D721Med (cell line): ENCODE measurements around the gene HMCN1.
"Not testable (repeated sequence)": the region's sequence is repeated elsewhere in the genome, so short reads cannot be mapped to it uniquely, and the experiment has no call there.

Source experiments
- DNase-seq: peaks from one replicate; pipeline ENCODE4 v3.0.0; 2011; ENCODE audit warnings: low spot score; ENCODE audit not compliant: insufficient read length
- FAIRE-seq: peaks from 2 replicates; lab custom pipeline; 2011; peaks lifted over from hg19 to GRCh38; lab: Jason Lieb, UNC
- CTCF ChIP-seq: IDR thresholded peaks from 2 replicates; pipeline ENCODE4 v1.5.1; 2012; ENCODE audit warnings: mild to moderate bottlenecking, control low read depth; ENCODE audit not compliant: insufficient read depth; ENCODE audit errors: missing control alignments

The HMCN1 gene

GRCh38 chr1:185787238-185787637 lies 53.0 kb downstream of the HMCN1 start:
- no peak for TF ChIP-seq CTCF
- DNase-seq (no peak), FAIRE-seq (no peak)

GRCh38 chr1:185788386-185788785 lies 54.2 kb downstream of the HMCN1 start:
- no peak for TF ChIP-seq CTCF
- DNase-seq (no peak), FAIRE-seq (no peak)

- DNase-seq = no peak
- TF ChIP-seq CTCF = no peak
- FAIRE-seq = no peak
These were observed 55.5 kb downstream of the HMCN1 start for GRCh38 chr1:185789501-185790193.

- FAIRE-seq (no peak), DNase-seq (no peak)
- TF ChIP-seq CTCF = no peak
These were observed 56.1 kb downstream of the HMCN1 start for GRCh38 chr1:185790194-185790735.

- peak; percentile 32 for FAIRE-seq
- no peak for DNase-seq
- TF ChIP-seq CTCF = no peak
These were observed 57.8 kb downstream of the HMCN1 start for GRCh38 chr1:185792040-185792439.

GRCh38 chr1:185794495-185794894 lies 60.3 kb downstream of the HMCN1 start:
- not testable (repeated sequence) for FAIRE-seq, DNase-seq

- DNase-seq (no peak), FAIRE-seq (peak; percentile 32)
- TF ChIP-seq CTCF = no peak
These were observed 61.0 kb downstream of the HMCN1 start for GRCh38 chr1:185795181-185795580.

GRCh38 chr1:185798505-185798904 lies 64.3 kb downstream of the HMCN1 start:
- TF ChIP-seq CTCF = no peak
- DNase-seq (no peak), FAIRE-seq (no peak)
